Measurements from ENCODE around the gene AFF1.

Gene AFF1

DNA sequence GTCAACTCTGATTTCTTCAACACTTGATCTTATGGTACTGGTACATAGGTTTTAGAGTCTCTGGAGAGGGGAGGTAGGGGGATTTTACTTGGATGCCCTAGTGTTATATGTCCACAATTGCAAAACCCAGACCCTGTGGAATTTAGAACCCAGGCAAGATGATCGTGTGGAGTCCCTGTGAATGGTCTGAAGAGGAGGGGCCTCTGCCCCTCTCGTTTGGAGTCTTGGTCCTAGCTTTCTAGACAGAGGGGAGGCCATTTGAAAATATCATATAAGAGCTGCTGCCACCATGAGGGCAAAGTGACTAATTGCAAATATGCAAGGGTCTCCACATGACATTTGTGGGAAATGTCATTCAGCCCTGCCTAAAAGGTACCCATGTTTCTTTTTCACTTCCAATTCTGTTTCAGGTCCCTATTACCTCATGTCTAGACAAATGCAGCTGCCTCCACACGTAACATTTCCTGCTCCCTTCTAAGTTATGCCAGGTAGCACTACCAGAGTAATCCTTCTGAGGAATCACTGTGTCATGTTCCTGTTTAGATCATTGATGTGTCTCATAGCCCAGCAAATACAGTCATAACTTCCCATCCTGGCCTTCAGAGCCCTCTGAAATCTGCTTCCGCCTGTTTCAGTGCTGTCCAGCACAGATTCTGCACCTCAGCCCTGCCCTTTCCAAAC lies 158.8 kb downstream of the AFF1 start:
- no peak overlapping the region for H3K14ac ChIP-seq (ENCODE audit: low read length)
- H2AFZ ChIP-seq (ENCODE audit: insufficient read depth, low read length, poor library complexity), result no peak overlapping the region
- no peak overlapping the region for H2BK12ac ChIP-seq (ENCODE audit: low read length)
- no peak overlapping the region for H2BK120ac ChIP-seq (ENCODE audit: insufficient read depth, low read length, poor library complexity)
- no peaks in the 10 kb centered on the region for H3K79me2 ChIP-seq (ENCODE audit: control insufficient read depth, insufficient read depth, low read length, poor library complexity)
- no peak overlapping the region for H4K8ac ChIP-seq (ENCODE audit: low read depth, low read length)
- no peaks in the 10 kb centered on the region for H3K9me3 ChIP-seq (ENCODE audit: insufficient read depth, low read depth, low read length)
- H3K23ac ChIP-seq (ENCODE audit: low read length), result no peak overlapping the region
- H3K18ac ChIP-seq (ENCODE audit: low read length), result no peak overlapping the region
- H4K91ac ChIP-seq (ENCODE audit: low read depth, low read length), result no peak overlapping the region
- no peaks in the 10 kb centered on the region for H3K4me1 ChIP-seq (ENCODE audit: control insufficient read depth in 1 of 2, insufficient read depth in 2 of 2, low read length in 2 of 2)
- peak; percentile 61 to 66 for DNase-seq
- H2AK5ac ChIP-seq (ENCODE audit: low read length), result no peak overlapping the region
- H3K4ac ChIP-seq (ENCODE audit: low read depth, low read length), result no peak overlapping the region
- H3K27ac ChIP-seq (ENCODE audit: low read depth, low read length), result no peak overlapping the region
- H3K4me3 ChIP-seq (ENCODE audit: low read depth, low read length), result no peak overlapping the region
- no peaks in the 10 kb centered on the region for H3K27me3 ChIP-seq (ENCODE audit: insufficient read depth, low read length)
- no peak overlapping the region for H4K12ac ChIP-seq (ENCODE audit: low read depth, low read length)
- no peak overlapping the region for H3K9ac ChIP-seq (ENCODE audit: low read length)
- WGBS (ENCODE audit: extremely low coverage, insufficient coverage, insufficient read length), result no CpG with 5 or more reads among the region's 4 CpGs
- H3K4me2 ChIP-seq (ENCODE audit: low read length), result no peak overlapping the region
- no peaks in the 10 kb centered on the region for H3K79me1 ChIP-seq (ENCODE audit: low read length)
- H2BK5ac ChIP-seq (ENCODE audit: low read depth, low read length, poor library complexity), result no peak overlapping the region
- peaks cover 1 to 3% of the 10 kb centered on the region in 2 experiments for H3K36me3 ChIP-seq (ENCODE audit: control insufficient read depth in 1 of 2, insufficient read depth in 2 of 2, low read length in 2 of 2)

DNA sequence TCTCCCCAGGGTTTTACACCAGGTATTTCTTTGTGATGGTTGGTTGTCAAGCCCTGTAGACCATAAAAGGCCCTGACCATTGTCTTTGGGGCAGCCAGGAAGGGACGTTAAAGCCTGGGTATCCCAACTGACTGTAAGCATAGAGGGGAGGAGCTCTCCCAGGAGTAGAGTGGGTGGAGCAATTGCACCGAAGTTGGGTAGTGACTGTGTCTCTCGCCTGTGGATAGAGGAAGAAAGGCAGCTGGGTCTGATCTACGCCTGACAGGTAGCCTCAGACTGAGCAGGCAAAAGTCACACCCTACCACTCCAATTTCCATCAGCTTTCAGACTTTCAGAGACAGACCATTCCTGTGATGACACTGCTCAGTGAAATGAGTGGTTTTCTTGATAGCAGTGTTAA lies 162.3 kb downstream of the AFF1 start:
- no peak overlapping the region for H3K27ac ChIP-seq (ENCODE audit: low read depth, low read length)
- no peak overlapping the region for H2AK5ac ChIP-seq (ENCODE audit: low read length)
- no peak overlapping the region for H3K9ac ChIP-seq (ENCODE audit: low read length)
- no peak overlapping the region for H3K4me3 ChIP-seq (ENCODE audit: low read depth, low read length)
- H2AFZ ChIP-seq (ENCODE audit: insufficient read depth, low read length, poor library complexity), result no peak overlapping the region
- no peak overlapping the region for H4K8ac ChIP-seq (ENCODE audit: low read depth, low read length)
- H3K14ac ChIP-seq (ENCODE audit: low read length), result no peak overlapping the region
- peak overlapping the region; percentile 51 for H3K18ac ChIP-seq (ENCODE audit: low read length)
- H3K4me2 ChIP-seq (ENCODE audit: low read length), result no peak overlapping the region
- no peaks in the 10 kb centered on the region for H3K4me1 ChIP-seq (ENCODE audit: control insufficient read depth in 1 of 2, insufficient read depth in 2 of 2, low read length in 2 of 2)
- WGBS (ENCODE audit: extremely low coverage, insufficient coverage, insufficient read length), result no CpG with 5 or more reads among the region's 4 CpGs
- H2BK12ac ChIP-seq (ENCODE audit: low read length), result no peak overlapping the region
- H3K23ac ChIP-seq (ENCODE audit: low read length), result no peak overlapping the region
- H3K9me3 ChIP-seq (ENCODE audit: insufficient read depth, low read depth, low read length), result no peaks in the 10 kb centered on the region
- no peaks in the 10 kb centered on the region for H3K79me2 ChIP-seq (ENCODE audit: control insufficient read depth, insufficient read depth, low read length, poor library complexity)
- DNase-seq, result no peak
- no peak overlapping the region for H2BK5ac ChIP-seq (ENCODE audit: low read depth, low read length, poor library complexity)
- no peak overlapping the region for H2BK120ac ChIP-seq (ENCODE audit: insufficient read depth, low read length, poor library complexity)
- H3K79me1 ChIP-seq (ENCODE audit: low read length), result no peaks in the 10 kb centered on the region
- no peaks in the 10 kb centered on the region for H3K27me3 ChIP-seq (ENCODE audit: insufficient read depth, low read length)
- no peak overlapping the region for H4K12ac ChIP-seq (ENCODE audit: low read depth, low read length)
- H4K91ac ChIP-seq (ENCODE audit: low read depth, low read length), result no peak overlapping the region
- peaks cover under 1 to 1% of the 10 kb centered on the region in 2 experiments for H3K36me3 ChIP-seq (ENCODE audit: control insufficient read depth in 1 of 2, insufficient read depth in 2 of 2, low read length in 2 of 2)
- H3K4ac ChIP-seq (ENCODE audit: low read depth, low read length), result no peak overlapping the region

DNA sequence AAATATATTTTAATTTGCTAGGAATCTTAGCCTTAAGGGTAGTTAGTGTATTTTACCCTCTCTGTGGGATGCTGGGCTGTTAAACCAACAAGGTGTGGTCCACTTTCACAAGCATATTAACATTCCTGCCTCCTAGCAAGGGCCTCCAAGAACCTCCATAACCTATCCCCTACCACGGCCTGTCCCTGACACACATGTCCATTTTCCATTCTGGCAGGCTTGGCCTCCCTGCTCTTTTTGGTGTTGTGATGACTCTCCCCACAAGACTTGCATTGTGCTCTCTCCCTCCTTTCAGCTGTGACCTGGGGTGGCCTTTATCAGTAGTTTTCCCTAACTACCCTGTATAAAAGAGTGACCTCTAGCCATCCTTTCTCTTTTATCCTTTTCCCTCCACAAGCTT lies 165.4 kb downstream of the AFF1 start:
- peaks cover 0 to 1% of the 10 kb centered on the region in 2 experiments for H3K36me3 ChIP-seq (ENCODE audit: control insufficient read depth in 1 of 2, insufficient read depth in 2 of 2, low read length in 2 of 2)
- no peak overlapping the region for H3K14ac ChIP-seq (ENCODE audit: low read length)
- H3K4me3 ChIP-seq (ENCODE audit: low read depth, low read length), result no peak overlapping the region
- peaks cover 2% of the 10 kb centered on the region for H3K79me2 ChIP-seq (ENCODE audit: control insufficient read depth, insufficient read depth, low read length, poor library complexity)
- H3K9me3 ChIP-seq (ENCODE audit: insufficient read depth, low read depth, low read length), result no peaks in the 10 kb centered on the region
- H2BK120ac ChIP-seq (ENCODE audit: insufficient read depth, low read length, poor library complexity), result no peak overlapping the region
- no peak overlapping the region for H2BK5ac ChIP-seq (ENCODE audit: low read depth, low read length, poor library complexity)
- no peak overlapping the region for H3K4me2 ChIP-seq (ENCODE audit: low read length)
- H2AK5ac ChIP-seq (ENCODE audit: low read length), result no peak overlapping the region
- DNase-seq, result peak in 1 of 2 donors; percentile 40
- H3K18ac ChIP-seq (ENCODE audit: low read length), result no peak overlapping the region
- H4K8ac ChIP-seq (ENCODE audit: low read depth, low read length), result no peak overlapping the region
- no peak overlapping the region for H4K12ac ChIP-seq (ENCODE audit: low read depth, low read length)
- no CpG with 5 or more reads among the region's 1 CpG for WGBS (ENCODE audit: extremely low coverage, insufficient coverage, insufficient read length)
- no peak overlapping the region for H2AFZ ChIP-seq (ENCODE audit: insufficient read depth, low read length, poor library complexity)
- H4K91ac ChIP-seq (ENCODE audit: low read depth, low read length), result no peak overlapping the region
- H3K4ac ChIP-seq (ENCODE audit: low read depth, low read length), result no peak overlapping the region
- H3K27me3 ChIP-seq (ENCODE audit: insufficient read depth, low read length), result no peaks in the 10 kb centered on the region
- no peak overlapping the region for H2BK12ac ChIP-seq (ENCODE audit: low read length)
- H3K4me1 ChIP-seq (ENCODE audit: control insufficient read depth in 1 of 2, insufficient read depth in 2 of 2, low read length in 2 of 2), result peaks cover 2 to 3% of the 10 kb centered on the region in 2 experiments
- no peak overlapping the region for H3K9ac ChIP-seq (ENCODE audit: low read length)
- H3K79me1 ChIP-seq (ENCODE audit: low read length), result peaks cover 3% of the 10 kb centered on the region
- H3K27ac ChIP-seq (ENCODE audit: low read depth, low read length), result no peak overlapping the region
- no peak overlapping the region for H3K23ac ChIP-seq (ENCODE audit: low read length)

DNA sequence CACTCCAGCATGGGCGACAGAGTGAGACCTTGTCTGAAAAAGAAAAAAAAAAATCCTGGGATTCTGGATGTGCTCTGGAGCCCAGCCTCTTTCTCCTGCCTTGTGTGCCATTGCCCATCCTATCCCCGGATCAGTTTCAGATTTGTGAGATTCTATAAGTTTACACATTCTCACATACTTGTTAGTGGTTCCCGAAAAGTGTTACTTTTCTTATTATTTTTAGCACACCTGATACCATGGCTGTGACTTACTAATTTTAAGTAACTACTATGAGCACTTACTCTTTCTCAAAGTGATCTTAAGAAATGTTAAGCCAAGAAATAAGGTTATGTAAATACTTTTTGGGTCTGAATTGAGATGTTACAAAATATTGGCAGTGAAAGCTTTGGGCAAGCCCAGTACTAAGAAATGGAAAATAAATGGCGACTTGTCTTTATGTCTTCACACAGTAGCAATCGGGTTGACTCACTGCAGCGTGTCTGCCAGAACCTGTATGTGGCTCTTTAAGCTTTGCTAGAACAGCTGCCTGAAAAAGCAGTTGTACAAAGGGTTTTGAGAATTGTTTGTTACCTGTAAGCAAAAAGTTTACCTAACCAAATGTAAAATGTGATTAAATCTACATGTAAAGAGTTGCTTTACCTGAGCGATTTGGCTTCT lies 166.9 kb downstream of the AFF1 start:
- Histone ChIP-seq H3K79me1 (ENCODE audit: low read length) (peaks cover 3% of the 10 kb centered on the region), H2BK120ac (ENCODE audit: insufficient read depth, low read length, poor library complexity) (no peak overlapping the region), H3K9me3 (ENCODE audit: insufficient read depth, low read depth, low read length) (no peaks in the 10 kb centered on the region), H3K23ac (ENCODE audit: low read length) (no peak overlapping the region), H3K4me2 (ENCODE audit: low read length) (no peak overlapping the region), H2BK12ac (ENCODE audit: low read length) (no peak overlapping the region), H3K27ac (ENCODE audit: low read depth, low read length) (no peak overlapping the region), H2BK5ac (ENCODE audit: low read depth, low read length, poor library complexity) (no peak overlapping the region), H3K9ac (ENCODE audit: low read length) (no peak overlapping the region), H4K91ac (ENCODE audit: low read depth, low read length) (no peak overlapping the region), H4K12ac (ENCODE audit: low read depth, low read length) (no peak overlapping the region), H3K36me3 (ENCODE audit: control insufficient read depth in 1 of 2, insufficient read depth in 2 of 2, low read length in 2 of 2) (peaks cover 0 to 2% of the 10 kb centered on the region in 2 experiments), H3K14ac (ENCODE audit: low read length) (no peak overlapping the region), H4K8ac (ENCODE audit: low read depth, low read length) (no peak overlapping the region), H3K4ac (ENCODE audit: low read depth, low read length) (no peak overlapping the region), H3K4me1 (ENCODE audit: control insufficient read depth in 1 of 2, insufficient read depth in 2 of 2, low read length in 2 of 2) (peaks cover 2 to 3% of the 10 kb centered on the region in 2 experiments), H3K27me3 (ENCODE audit: insufficient read depth, low read length) (no peaks in the 10 kb centered on the region), H3K18ac (ENCODE audit: low read length) (no peak overlapping the region), H2AFZ (ENCODE audit: insufficient read depth, low read length, poor library complexity) (no peak overlapping the region), H3K79me2 (ENCODE audit: control insufficient read depth, insufficient read depth, low read length, poor library complexity) (peaks cover 2% of the 10 kb centered on the region), H3K4me3 (ENCODE audit: low read depth, low read length) (no peak overlapping the region), H2AK5ac (ENCODE audit: low read length) (no peak overlapping the region)
- no CpG with 5 or more reads among the region's 7 CpGs for WGBS (ENCODE audit: extremely low coverage, insufficient coverage, insufficient read length)
- peak; percentile 18 to 52 for DNase-seq

All from trophoblast cell (in vitro differentiated cells and primary cell).